Measurements from ENCODE around the gene BARX2.

Gene BARX2

GRCh38 chr11:129442171-129442570 is 66.5 kb downstream of the BARX2 start:
- no peak for TF ChIP-seq CTCF (IDR thresholded peaks at IDR 0.05; ENCODE audit: low read depth, low read length)
- DNase-seq (ENCODE audit: extremely low read depth, low read depth) = no peak

GRCh38 chr11:129443276-129443675 is 67.6 kb downstream of the BARX2 start:
- no peak for TF ChIP-seq CTCF (IDR thresholded peaks at IDR 0.05; ENCODE audit: low read depth, low read length)
- DNase-seq (ENCODE audit: extremely low read depth, low read depth) = no peak

- no peak for DNase-seq (ENCODE audit: extremely low read depth, low read depth)
- no peak for TF ChIP-seq CTCF (IDR thresholded peaks at IDR 0.05; ENCODE audit: low read depth, low read length)
These were observed 68.6 kb downstream of the BARX2 start for GRCh38 chr11:129444274-129444673.

GRCh38 chr11:129445226-129445625 is 69.6 kb downstream of the BARX2 start:
- no peak for DNase-seq (ENCODE audit: extremely low read depth, low read depth)
- TF ChIP-seq CTCF (IDR thresholded peaks at IDR 0.05; ENCODE audit: low read depth, low read length) = no peak

- no peak for TF ChIP-seq CTCF (IDR thresholded peaks at IDR 0.05; ENCODE audit: low read depth, low read length)
- no peak for DNase-seq (ENCODE audit: extremely low read depth, low read depth)
These were observed 70.9 kb downstream of the BARX2 start for GRCh38 chr11:129446572-129446971.

GRCh38 chr11:129447654-129448239 is 72.1 kb downstream of the BARX2 start:
- TF ChIP-seq CTCF (IDR thresholded peaks at IDR 0.05; ENCODE audit: low read depth, low read length) = no peak
- DNase-seq (ENCODE audit: extremely low read depth, low read depth) = no peak

- no peak for DNase-seq (ENCODE audit: extremely low read depth, low read depth)
- no peak for TF ChIP-seq CTCF (IDR thresholded peaks at IDR 0.05; ENCODE audit: low read depth, low read length)
These were observed 75.9 kb downstream of the BARX2 start for GRCh38 chr11:129451524-129451923.
